Suppressor macrophage treated with lipopolysaccharide for 1 hour (primary cell): Measurements from ENCODE around the gene CYTL1.

Experiments
- DNase-seq, 3 donors: peaks; one replicate each; pipeline ENCODE4 v3.0.0-alpha.2; 2020 to 2022

CYTL1 gene

GRCh38 chr4:4995908-4996265 lies 23.4 kb downstream of the CYTL1 start:
- no peak for DNase-seq

GRCh38 chr4:4995103-4995907 lies 24.0 kb downstream of the CYTL1 start:
- DNase-seq, result peak; percentile 79 to 86 (median 85)

- DNase-seq, result no peak
Measured at GRCh38 chr4:4994312-4995097, 24.8 kb downstream of the CYTL1 start.

GRCh38 chr4:4992833-4993232 lies 26.4 kb downstream of the CYTL1 start:
- DNase-seq, result no peak

GRCh38 chr4:4991541-4992099 lies 27.6 kb downstream of the CYTL1 start:
- no peak for DNase-seq

- DNase-seq, result peak in 2 of 3 donors; percentile 11 to 26
Measured at GRCh38 chr4:4990857-4991540, 28.3 kb downstream of the CYTL1 start.

GRCh38 chr4:4990329-4990728 lies 28.9 kb downstream of the CYTL1 start:
- no peak for DNase-seq

GRCh38 chr4:4989083-4989622 lies 30.1 kb downstream of the CYTL1 start:
- DNase-seq, result no peak

- DNase-seq, result no peak
Measured at GRCh38 chr4:4987656-4988055, 31.6 kb downstream of the CYTL1 start.

- no peak for DNase-seq
Measured at GRCh38 chr4:4986841-4987240, 32.4 kb downstream of the CYTL1 start.

GRCh38 chr4:4985844-4986243 lies 33.4 kb downstream of the CYTL1 start:
- DNase-seq, result no peak

GRCh38 chr4:4985036-4985435 lies 34.2 kb downstream of the CYTL1 start:
- DNase-seq, result no peak

GRCh38 chr4:4984186-4984585 lies 35.1 kb downstream of the CYTL1 start:
- DNase-seq, result no peak

GRCh38 chr4:4981827-4982226 lies 37.4 kb downstream of the CYTL1 start:
- no peak for DNase-seq

GRCh38 chr4:4981427-4981826 lies 37.8 kb downstream of the CYTL1 start:
- no peak for DNase-seq

GRCh38 chr4:4980621-4981230 lies 38.5 kb downstream of the CYTL1 start:
- no peak for DNase-seq

- no peak for DNase-seq
Measured at GRCh38 chr4:4979971-4980370, 39.3 kb downstream of the CYTL1 start.

GRCh38 chr4:4974727-4975126 lies 44.5 kb downstream of the CYTL1 start:
- no peak for DNase-seq

GRCh38 chr4:4971796-4972195 lies 47.5 kb downstream of the CYTL1 start:
- no peak for DNase-seq

- no peak for DNase-seq
Measured at GRCh38 chr4:4969298-4969697, 50.0 kb downstream of the CYTL1 start.

- no peak for DNase-seq
Measured at GRCh38 chr4:4968161-4968725, 51.0 kb downstream of the CYTL1 start.
